Measurements from ENCODE around the gene TBX3.

TBX3 gene

GRCh38 chr12:114678718-114679117 lies 5.3 kb downstream of the TBX3 start:
- no peak overlapping the region for H3K4me3 ChIP-seq (ENCODE audit: low read depth, low read length)

GRCh38 chr12:114678028-114678427 lies 5.9 kb downstream of the TBX3 start:
- H3K4me3 ChIP-seq (ENCODE audit: low read depth, low read length) = no peak overlapping the region
- TF ChIP-seq CTCF (IDR thresholded peaks at IDR 0.05; ENCODE audit: low read depth, low read length, missing control alignments) = no peak

More at GRCh38 chr12:114678718-114679117, 5.3 kb downstream of the TBX3 start:
- TF ChIP-seq CTCF (IDR thresholded peaks at IDR 0.05; ENCODE audit: low read depth, low read length, missing control alignments) = no peak
- DNase-seq (ENCODE audit: low read depth) = no peak

GRCh38 chr12:114676142-114676741 lies 7.7 kb downstream of the TBX3 start:
- H3K4me3 ChIP-seq (ENCODE audit: low read depth, low read length) = no peak overlapping the region
- no peak for DNase-seq (ENCODE audit: low read depth)

More at GRCh38 chr12:114678028-114678427, 5.9 kb downstream of the TBX3 start:
- no peak for DNase-seq (ENCODE audit: low read depth)

GRCh38 chr12:114674251-114675047 lies 9.5 kb downstream of the TBX3 start:
- no peak for TF ChIP-seq CTCF (IDR thresholded peaks at IDR 0.05; ENCODE audit: low read depth, low read length, missing control alignments)
- DNase-seq (ENCODE audit: low read depth) = no peak
- no peak overlapping the region for H3K4me3 ChIP-seq (ENCODE audit: low read depth, low read length)

More at GRCh38 chr12:114676142-114676741, 7.7 kb downstream of the TBX3 start:
- no peak for TF ChIP-seq CTCF (IDR thresholded peaks at IDR 0.05; ENCODE audit: low read depth, low read length, missing control alignments)

GRCh38 chr12:114673901-114674250 lies 10.1 kb downstream of the TBX3 start:
- no peak overlapping the region for H3K4me3 ChIP-seq (ENCODE audit: low read depth, low read length)
- DNase-seq (ENCODE audit: low read depth) = no peak
- TF ChIP-seq CTCF (IDR thresholded peaks at IDR 0.05; ENCODE audit: low read depth, low read length, missing control alignments) = no peak

GRCh38 chr12:114673169-114673833 lies 10.7 kb downstream of the TBX3 start:
- DNase-seq (ENCODE audit: low read depth) = no peak
- H3K4me3 ChIP-seq (ENCODE audit: low read depth, low read length) = no peak overlapping the region

More at GRCh38 chr12:114673169-114673833, 10.7 kb downstream of the TBX3 start:
- no peak for TF ChIP-seq CTCF (IDR thresholded peaks at IDR 0.05; ENCODE audit: low read depth, low read length, missing control alignments)
